ENCODE measurements around the gene GLIPR2. TPM values are rescaled to one million over a fixed set of nuclear protein-coding genes. Genes with fewer than 3 reads are reported as not detected.
"Not testable (repeated sequence)": the region's sequence is repeated elsewhere in the genome, so short reads cannot be mapped to it uniquely, and the experiment has no call there.

Gene GLIPR2
- total RNA-seq, 1 donor from 2014 or later: 33.5 TPM

GRCh38 chr9:36144309-36145232, 8.0 kb downstream of the GLIPR2 start:
- DNase-seq (ENCODE audit: low read depth): no peak

GRCh38 chr9:36145970-36146369, 9.4 kb downstream of the GLIPR2 start:
- DNase-seq (ENCODE audit: low read depth): no peak

GRCh38 chr9:36146651-36147050, 10.1 kb downstream of the GLIPR2 start:
- no peak for DNase-seq (ENCODE audit: low read depth)

GRCh38 chr9:36147441-36148175, 11.1 kb downstream of the GLIPR2 start:
- no peak for DNase-seq (ENCODE audit: low read depth)

GRCh38 chr9:36148311-36149051, 11.9 kb downstream of the GLIPR2 start:
- DNase-seq (ENCODE audit: low read depth): peak; percentile 94

- DNase-seq (ENCODE audit: low read depth): peak; percentile 85
These were observed 12.7 kb downstream of the GLIPR2 start for GRCh38 chr9:36149197-36149596.

- peak; percentile 18 for DNase-seq (ENCODE audit: low read depth)
These were observed 14.2 kb downstream of the GLIPR2 start for GRCh38 chr9:36150574-36151315.

- DNase-seq (ENCODE audit: low read depth): peak; percentile 57
These were observed 15.0 kb downstream of the GLIPR2 start for GRCh38 chr9:36151316-36152210.

GRCh38 chr9:36152741-36153438, 16.4 kb downstream of the GLIPR2 start:
- DNase-seq (ENCODE audit: low read depth): no peak

GRCh38 chr9:36153746-36154145, 17.2 kb downstream of the GLIPR2 start:
- DNase-seq (ENCODE audit: low read depth): no peak

- DNase-seq (ENCODE audit: low read depth): peak; percentile 87
These were observed 17.9 kb downstream of the GLIPR2 start for GRCh38 chr9:36154331-36154952.

- no peak for DNase-seq (ENCODE audit: low read depth)
These were observed 19.6 kb downstream of the GLIPR2 start for GRCh38 chr9:36156116-36156515.

GRCh38 chr9:36158122-36158521, 21.6 kb downstream of the GLIPR2 start:
- DNase-seq (ENCODE audit: low read depth): no peak

- no peak for DNase-seq (ENCODE audit: low read depth)
These were observed 22.4 kb downstream of the GLIPR2 start for GRCh38 chr9:36158917-36159316.

GRCh38 chr9:36159509-36159908, 23.0 kb downstream of the GLIPR2 start:
- not testable (repeated sequence) for DNase-seq (ENCODE audit: low read depth)

GRCh38 chr9:36160126-36160525, 23.6 kb downstream of the GLIPR2 start:
- DNase-seq (ENCODE audit: low read depth): not testable (repeated sequence)

GRCh38 chr9:36161187-36161586, 24.7 kb downstream of the GLIPR2 start:
- DNase-seq (ENCODE audit: low read depth): no peak

- DNase-seq (ENCODE audit: low read depth): no peak
These were observed 25.7 kb downstream of the GLIPR2 start for GRCh38 chr9:36162211-36162738.
